Fibroblast of lung (primary cell): Measurements from ENCODE around the gene NEBL.

Source experiments
- EZH2 ChIP-seq: IDR thresholded peaks from 2 replicates; pipeline ENCODE4 v1.5.1; 2012; ENCODE audit warnings: low read length, control low read depth, mild to moderate bottlenecking; ENCODE audit errors: missing control alignments
- TF ChIP-seq, protein P1 (sequence below), 2 donors: IDR thresholded peaks in 1 of 2; conservative IDR thresholded peaks in 1 of 2; 1 replicate in 1 of 2; 2 replicates in 1 of 2; pipeline ENCODE4 v1.5.1; 2011 to 2012; ENCODE audit warnings: low read length in 2 of 2, control low read depth in 1 of 2, inconsistent platforms in 1 of 2, low read depth in 1 of 2, mild to moderate bottlenecking in 1 of 2

GRCh38 chr10:20890491-20891337 lies 6.4 kb downstream of the NEBL start:
- TF ChIP-seq, protein P1, sequence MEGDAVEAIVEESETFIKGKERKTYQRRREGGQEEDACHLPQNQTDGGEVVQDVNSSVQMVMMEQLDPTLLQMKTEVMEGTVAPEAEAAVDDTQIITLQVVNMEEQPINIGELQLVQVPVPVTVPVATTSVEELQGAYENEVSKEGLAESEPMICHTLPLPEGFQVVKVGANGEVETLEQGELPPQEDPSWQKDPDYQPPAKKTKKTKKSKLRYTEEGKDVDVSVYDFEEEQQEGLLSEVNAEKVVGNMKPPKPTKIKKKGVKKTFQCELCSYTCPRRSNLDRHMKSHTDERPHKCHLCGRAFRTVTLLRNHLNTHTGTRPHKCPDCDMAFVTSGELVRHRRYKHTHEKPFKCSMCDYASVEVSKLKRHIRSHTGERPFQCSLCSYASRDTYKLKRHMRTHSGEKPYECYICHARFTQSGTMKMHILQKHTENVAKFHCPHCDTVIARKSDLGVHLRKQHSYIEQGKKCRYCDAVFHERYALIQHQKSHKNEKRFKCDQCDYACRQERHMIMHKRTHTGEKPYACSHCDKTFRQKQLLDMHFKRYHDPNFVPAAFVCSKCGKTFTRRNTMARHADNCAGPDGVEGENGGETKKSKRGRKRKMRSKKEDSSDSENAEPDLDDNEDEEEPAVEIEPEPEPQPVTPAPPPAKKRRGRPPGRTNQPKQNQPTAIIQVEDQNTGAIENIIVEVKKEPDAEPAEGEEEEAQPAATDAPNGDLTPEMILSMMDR (conservative IDR thresholded peaks at IDR 0.05 in 1 of 2, IDR thresholded peaks at IDR 0.05 in 1 of 2; ENCODE audit: low read depth in 1 of 2, low read length in 2 of 2) = no peak
- TF ChIP-seq EZH2 = no peak
